Activated T-cell treated with anti-CD3 and anti-CD28 coated beads, Interleukin-2, amount 50 U/mL, for 1 hour (primary cell): ENCODE measurements around the gene SVIL.
A peak's percentile ranks its signal among the peaks of the same experiment; 100 is the strongest.

Source experiments
- DNase-seq: peaks from one replicate; pipeline ENCODE4 v3.0.0-alpha.2; 2020

SVIL gene

GRCh38 chr10:29409241-29410054 is 225.3 kb downstream of the SVIL start:
- peak; percentile 51 for DNase-seq

DNA sequence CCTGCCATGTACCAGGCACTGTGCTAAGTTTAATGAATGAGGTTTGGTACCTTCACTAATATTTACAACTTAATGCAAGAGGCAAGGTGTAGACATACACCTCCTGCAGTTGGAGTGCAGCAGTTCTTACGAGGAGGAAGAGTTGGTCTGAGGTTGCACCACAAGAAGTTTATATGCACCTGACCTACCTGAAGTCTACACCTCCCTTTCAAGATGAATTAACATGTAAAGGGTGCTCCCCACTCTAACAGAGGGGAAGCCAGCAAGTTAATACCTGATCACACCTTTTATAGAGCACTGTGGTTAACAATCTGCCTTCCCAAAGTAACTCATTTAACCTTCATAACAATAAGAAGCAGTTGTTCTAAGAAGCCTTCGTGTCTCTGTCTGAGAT is 225.9 kb downstream of the SVIL start:
- DNase-seq: no peak
